Ishikawa (cell line): Measurements from ENCODE around the gene GTPBP10.
A peak's percentile ranks its signal among the peaks of the same experiment; 100 is the strongest.

ENCODE experiments used
- CEBPB ChIP-seq: IDR thresholded peaks from 2 replicates; pipeline ENCODE4 v1.6.1; 2012
- CREB1 ChIP-seq: IDR thresholded peaks from 2 replicates; pipeline ENCODE4 v1.6.1; 2012; ENCODE audit warnings: low read depth
- EGR1 ChIP-seq: IDR thresholded peaks from 2 replicates; pipeline ENCODE4 v1.6.1; 2012
- EP300 ChIP-seq: IDR thresholded peaks from 2 replicates; pipeline ENCODE4 v1.6.1; 2012; ENCODE audit warnings: borderline replicate concordance
- FOXM1 ChIP-seq: IDR thresholded peaks from 2 replicates; pipeline ENCODE4 v1.6.1; 2012; ENCODE audit warnings: low read depth, borderline replicate concordance
- NFIC ChIP-seq: IDR thresholded peaks from 2 replicates; pipeline ENCODE4 v1.6.1; 2012
- RAD21 ChIP-seq: IDR thresholded peaks from 2 replicates; pipeline ENCODE4 v1.6.1; 2012; ENCODE audit warnings: low read depth
- TAF1 ChIP-seq: IDR thresholded peaks from 2 replicates; pipeline ENCODE4 v1.6.1; 2012; ENCODE audit warnings: low read depth, mild to moderate bottlenecking
- TCF12 ChIP-seq: IDR thresholded peaks from 2 replicates; pipeline ENCODE4 v1.6.1; 2012; ENCODE audit warnings: low read depth
- TEAD4 ChIP-seq: IDR thresholded peaks from 2 replicates; pipeline ENCODE4 v1.6.1; 2012
- YY1 ChIP-seq: IDR thresholded peaks from 2 replicates; pipeline ENCODE4 v1.6.1; 2012; ENCODE audit warnings: low read depth
- ZBTB7A ChIP-seq: IDR thresholded peaks from 2 replicates; pipeline ENCODE4 v1.6.1; 2012; ENCODE audit warnings: low read depth
- TF ChIP-seq, protein P1 (sequence below): IDR thresholded peaks from 2 replicates; pipeline ENCODE4 v1.6.1; 2012
- TF ChIP-seq, protein P2 (sequence below): IDR thresholded peaks from 2 replicates; pipeline ENCODE4 v1.6.1; 2012; ENCODE audit warnings: low read depth, mild to moderate bottlenecking
- TF ChIP-seq, protein P3 (sequence below): IDR thresholded peaks from 2 replicates; pipeline ENCODE4 v1.6.1; 2012

GTPBP10 gene

DNA sequence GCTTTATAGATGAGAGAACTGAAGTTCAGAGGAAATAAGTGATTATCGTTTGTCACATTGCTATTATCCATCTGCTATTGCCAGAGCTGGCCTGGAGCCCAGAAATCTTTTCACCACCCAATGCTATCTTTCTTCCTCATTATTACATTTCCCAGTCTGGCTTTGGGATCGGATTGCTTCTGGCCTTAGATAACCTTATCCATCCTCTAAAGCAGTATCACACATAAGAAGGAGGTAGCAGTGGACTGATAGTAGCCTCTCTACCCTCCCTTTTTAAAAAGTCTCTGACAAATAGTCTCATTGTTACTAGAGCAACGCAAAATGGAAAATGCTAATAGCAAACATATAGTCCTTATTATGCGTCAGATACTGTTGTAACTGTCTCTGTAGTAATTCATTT, 55.5 kb downstream of the GTPBP10 start:
- TF ChIP-seq NFIC, result no peak
- TF ChIP-seq CEBPB, result no peak
- no peak for TF ChIP-seq TCF12
- TF ChIP-seq, protein P1, sequence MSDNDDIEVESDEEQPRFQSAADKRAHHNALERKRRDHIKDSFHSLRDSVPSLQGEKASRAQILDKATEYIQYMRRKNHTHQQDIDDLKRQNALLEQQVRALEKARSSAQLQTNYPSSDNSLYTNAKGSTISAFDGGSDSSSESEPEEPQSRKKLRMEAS, result no peak
- TF ChIP-seq RAD21, result no peak
- TF ChIP-seq TAF1, result no peak
- TF ChIP-seq, protein P2, sequence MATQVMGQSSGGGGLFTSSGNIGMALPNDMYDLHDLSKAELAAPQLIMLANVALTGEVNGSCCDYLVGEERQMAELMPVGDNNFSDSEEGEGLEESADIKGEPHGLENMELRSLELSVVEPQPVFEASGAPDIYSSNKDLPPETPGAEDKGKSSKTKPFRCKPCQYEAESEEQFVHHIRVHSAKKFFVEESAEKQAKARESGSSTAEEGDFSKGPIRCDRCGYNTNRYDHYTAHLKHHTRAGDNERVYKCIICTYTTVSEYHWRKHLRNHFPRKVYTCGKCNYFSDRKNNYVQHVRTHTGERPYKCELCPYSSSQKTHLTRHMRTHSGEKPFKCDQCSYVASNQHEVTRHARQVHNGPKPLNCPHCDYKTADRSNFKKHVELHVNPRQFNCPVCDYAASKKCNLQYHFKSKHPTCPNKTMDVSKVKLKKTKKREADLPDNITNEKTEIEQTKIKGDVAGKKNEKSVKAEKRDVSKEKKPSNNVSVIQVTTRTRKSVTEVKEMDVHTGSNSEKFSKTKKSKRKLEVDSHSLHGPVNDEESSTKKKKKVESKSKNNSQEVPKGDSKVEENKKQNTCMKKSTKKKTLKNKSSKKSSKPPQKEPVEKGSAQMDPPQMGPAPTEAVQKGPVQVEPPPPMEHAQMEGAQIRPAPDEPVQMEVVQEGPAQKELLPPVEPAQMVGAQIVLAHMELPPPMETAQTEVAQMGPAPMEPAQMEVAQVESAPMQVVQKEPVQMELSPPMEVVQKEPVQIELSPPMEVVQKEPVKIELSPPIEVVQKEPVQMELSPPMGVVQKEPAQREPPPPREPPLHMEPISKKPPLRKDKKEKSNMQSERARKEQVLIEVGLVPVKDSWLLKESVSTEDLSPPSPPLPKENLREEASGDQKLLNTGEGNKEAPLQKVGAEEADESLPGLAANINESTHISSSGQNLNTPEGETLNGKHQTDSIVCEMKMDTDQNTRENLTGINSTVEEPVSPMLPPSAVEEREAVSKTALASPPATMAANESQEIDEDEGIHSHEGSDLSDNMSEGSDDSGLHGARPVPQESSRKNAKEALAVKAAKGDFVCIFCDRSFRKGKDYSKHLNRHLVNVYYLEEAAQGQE, result no peak
- no peak for TF ChIP-seq CREB1

DNA sequence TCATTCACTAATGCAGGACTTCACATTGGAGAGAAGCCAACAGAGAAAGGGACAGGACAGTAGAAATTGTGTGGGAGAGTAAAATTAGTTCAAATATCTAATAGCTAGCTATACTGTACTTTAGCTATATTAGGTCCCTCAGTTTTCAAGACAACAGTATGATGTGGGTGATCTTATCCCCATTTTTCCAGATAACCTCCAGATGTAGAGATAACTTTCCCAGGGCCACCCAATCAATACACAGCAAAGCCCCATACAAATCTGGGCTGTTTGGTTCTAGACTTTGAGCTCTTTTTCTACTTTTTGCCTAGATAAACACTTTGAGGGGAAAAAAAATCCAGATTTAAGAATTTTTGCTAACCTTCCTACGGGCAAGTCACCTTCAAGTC, 56.3 kb downstream of the GTPBP10 start:
- TF ChIP-seq YY1 (no peak), CREB1 (no peak), TAF1 (no peak), FOXM1 (no peak), ZBTB7A (no peak), TEAD4 (no peak), NFIC (no peak), CEBPB (no peak), TCF12 (no peak), EP300 (no peak), RAD21 (no peak), EGR1 (no peak)
- TF ChIP-seq, protein P3, sequence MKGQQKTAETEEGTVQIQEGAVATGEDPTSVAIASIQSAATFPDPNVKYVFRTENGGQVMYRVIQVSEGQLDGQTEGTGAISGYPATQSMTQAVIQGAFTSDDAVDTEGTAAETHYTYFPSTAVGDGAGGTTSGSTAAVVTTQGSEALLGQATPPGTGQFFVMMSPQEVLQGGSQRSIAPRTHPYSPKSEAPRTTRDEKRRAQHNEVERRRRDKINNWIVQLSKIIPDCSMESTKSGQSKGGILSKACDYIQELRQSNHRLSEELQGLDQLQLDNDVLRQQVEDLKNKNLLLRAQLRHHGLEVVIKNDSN, result no peak
- TF ChIP-seq, protein P1, result no peak
- TF ChIP-seq, protein P2, result no peak

DNA sequence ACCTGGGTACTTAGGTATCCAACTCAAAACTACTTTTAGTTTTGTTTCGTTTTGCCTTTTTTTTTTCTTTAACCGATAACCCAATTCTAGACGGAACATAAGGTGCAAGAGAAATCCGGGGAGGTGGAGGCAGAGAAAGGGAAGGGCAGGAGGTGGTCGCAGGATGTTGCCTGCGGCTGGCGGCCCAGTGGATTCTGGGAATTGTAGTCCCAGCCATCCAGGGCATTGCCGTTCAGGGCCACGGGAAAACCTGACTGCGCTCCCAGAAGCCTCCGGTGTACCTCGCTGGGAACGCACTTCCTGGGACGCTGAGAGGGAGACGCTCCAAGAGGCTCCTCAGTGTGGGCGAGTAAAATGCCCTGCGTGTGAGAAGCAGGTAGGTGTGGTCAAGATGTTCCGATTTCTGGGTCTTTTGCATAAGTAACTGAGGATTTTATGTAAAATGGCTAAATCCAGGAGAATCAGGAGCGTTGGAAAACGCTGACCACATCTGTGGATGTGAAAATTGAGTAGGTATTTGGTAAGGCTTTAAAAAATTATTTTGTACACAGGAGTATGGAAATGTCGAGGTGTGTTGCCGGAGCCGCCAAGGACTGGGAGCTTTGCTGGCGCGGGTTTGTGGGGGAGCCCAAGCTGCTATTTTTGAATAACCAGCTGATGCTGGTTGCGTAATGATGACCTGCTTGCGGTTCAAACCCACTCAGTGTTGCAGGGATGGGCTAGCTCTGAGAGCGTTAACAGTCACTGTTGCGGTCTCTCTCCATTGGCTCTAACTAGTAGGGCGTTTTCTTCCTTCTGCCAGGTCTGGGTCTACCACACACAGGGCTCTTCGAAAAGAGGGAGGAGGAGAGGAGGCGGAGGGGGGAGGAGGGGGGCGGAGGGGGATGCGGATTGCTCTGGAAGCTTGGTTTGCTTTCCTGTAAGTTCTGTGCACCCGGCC, 56.9 kb downstream of the GTPBP10 start, which contains the start of gene CLDN12:
CLDN12 (plus strand) TSS at position 288 of the 940 bp plus-strand sequence. CDS start 9,216 bp downstream, outside the sequence.
- peak; percentile 53; the same call in 1 of the 2 replicates for TF ChIP-seq FOXM1
- no peak for TF ChIP-seq YY1
- no peak; the same call in 1 of the 2 replicates for TF ChIP-seq EP300
- TF ChIP-seq NFIC, result 0 out of 2 replicates have a peak, but pooled peaks have one; percentile 14
- TF ChIP-seq CREB1, result peak; percentile 37
- TF ChIP-seq ZBTB7A, result 0 out of 2 replicates have a peak, but pooled peaks have one; percentile 45
- TF ChIP-seq TEAD4, result peak; percentile 19; the same call in 1 of the 2 replicates
- TF ChIP-seq, protein P3, result peak; percentile 28; the same call in 1 of the 2 replicates
- TF ChIP-seq EGR1, result peak; percentile 33
- TF ChIP-seq TAF1, result peak; percentile 75
- peak; percentile 96 for TF ChIP-seq CEBPB
- TF ChIP-seq, protein P2, result no peak
- TF ChIP-seq, protein P1, result peak; percentile 77
- no peak for TF ChIP-seq RAD21
- peak; percentile 47; the same call in 1 of the 2 replicates for TF ChIP-seq TCF12
